Measurements from ENCODE around the gene HYI.

GRCh38 chr1:43444836-43445235, 8.9 kb downstream of the HYI start:
- TF ChIP-seq CTCF (IDR thresholded peaks at IDR 0.05; ENCODE audit: low read depth, low read length, missing input control) (no peak), RAD21 (IDR thresholded peaks at IDR 0.05) (no peak), REST (IDR thresholded peaks at IDR 0.05) (no peak), MAX (IDR thresholded peaks at IDR 0.05) (no peak), ZBTB33 (IDR thresholded peaks at IDR 0.05) (no peak), HNF4A (conservative IDR thresholded peaks at IDR 0.05) (no peak), SP1 (IDR thresholded peaks at IDR 0.05) (no peak), RXRA (IDR thresholded peaks at IDR 0.05) (no peak), JUND (IDR thresholded peaks at IDR 0.05) (no peak), YY1 (IDR thresholded peaks at IDR 0.05) (no peak), GABPA (IDR thresholded peaks at IDR 0.05 in 1 of 2, conservative IDR thresholded peaks at IDR 0.05 in 1 of 2) (no peak)

Measured in liver (tissue), 3 donors.